GM19351 (cell line): ENCODE data around the gene CREB5.
A peak's percentile ranks its signal among the peaks of the same experiment; 100 is the strongest.

ENCODE experiments used
- ATAC-seq: cut with Tn5 transposase; IDR thresholded peaks from one replicate; pipeline ENCODE4 v1.9.1; 2021; ENCODE audit warnings: mild to moderate bottlenecking, moderate library complexity; ENCODE audit not compliant: unreplicated experiment

The CREB5 gene

DNA sequence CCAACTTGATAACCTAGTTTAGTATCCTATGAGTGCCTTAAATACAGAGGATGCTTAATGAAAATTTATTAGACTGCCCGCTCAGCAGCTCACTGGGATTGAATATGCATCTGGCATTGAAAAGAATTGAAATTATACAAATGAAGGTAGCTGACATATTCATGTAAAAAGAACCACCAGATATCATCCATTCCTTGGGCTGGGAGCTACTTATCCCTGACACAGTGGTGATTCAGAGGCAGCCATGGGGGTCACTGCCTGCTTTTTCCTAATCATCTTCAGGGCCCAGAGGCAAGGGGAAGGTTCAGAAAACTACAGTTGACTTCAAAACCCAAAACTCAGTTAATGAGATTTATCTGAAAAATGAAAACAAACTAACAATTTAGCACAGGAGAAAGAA is 424.9 kb downstream of the CREB5 start:
- ATAC-seq: no peak

DNA sequence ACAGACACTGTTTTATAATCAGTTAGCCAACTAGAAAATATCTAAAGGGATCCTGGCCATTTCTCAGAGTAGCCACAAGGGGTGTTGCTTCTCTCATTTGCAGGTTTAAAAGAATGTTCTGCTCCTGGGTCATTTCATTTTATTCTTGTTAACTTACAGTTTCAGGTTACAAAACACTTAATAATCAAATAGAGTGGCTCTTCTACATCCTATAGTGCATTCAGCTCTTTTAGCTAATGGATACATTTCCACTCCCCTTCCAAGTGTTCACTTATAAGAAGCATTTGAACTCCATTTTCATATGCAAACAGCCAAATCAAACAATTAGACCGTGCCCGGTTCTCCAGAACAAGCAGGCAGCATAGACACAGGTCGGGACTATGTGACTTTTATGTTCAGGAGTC is 428.3 kb downstream of the CREB5 start:
- ATAC-seq: no peak

DNA sequence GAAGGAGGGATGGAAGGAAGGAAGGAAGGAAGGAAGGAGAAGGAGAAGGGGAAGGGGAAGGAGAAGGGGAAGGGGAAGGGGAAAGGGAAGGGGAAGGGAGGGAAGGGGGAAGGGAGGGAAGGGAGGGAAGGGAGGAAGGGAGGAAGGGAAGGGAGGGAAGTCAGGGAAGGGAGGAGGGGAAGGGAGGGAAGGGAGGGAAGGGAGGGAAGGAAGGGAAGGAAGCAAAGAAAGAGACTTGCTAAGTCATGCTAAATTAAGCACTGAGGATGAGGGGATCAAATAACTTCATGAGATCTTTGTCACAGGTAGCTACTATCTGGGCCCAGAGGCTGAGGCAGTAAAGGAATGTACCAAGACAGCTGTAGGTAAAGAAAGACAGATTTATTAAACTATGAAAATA is 429.4 kb downstream of the CREB5 start:
- no peak for ATAC-seq

DNA sequence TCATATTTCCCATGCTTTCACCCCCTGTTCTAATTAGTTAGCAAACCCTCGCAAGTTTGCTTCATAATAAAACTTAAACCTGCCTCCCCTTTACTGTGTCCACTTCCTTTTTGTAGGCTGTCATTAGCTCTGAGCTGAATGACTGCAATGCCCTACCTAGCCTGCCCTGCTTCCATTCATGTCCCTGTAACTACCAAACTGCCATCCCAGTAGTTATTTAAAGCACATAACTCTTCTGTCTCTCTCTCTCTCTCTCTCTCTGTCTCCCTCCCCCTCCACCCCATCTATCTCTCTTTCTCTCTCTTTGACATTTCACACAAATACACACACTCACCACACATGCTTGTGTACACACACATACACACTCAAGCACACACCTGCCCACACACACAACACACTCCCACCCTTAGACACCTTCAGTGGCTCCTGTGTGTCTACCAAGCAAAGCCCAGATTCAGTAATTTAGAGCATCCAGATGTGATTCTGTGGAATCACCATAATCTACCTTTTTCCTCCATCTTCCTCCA is 430.5 kb downstream of the CREB5 start:
- ATAC-seq: no peak

DNA sequence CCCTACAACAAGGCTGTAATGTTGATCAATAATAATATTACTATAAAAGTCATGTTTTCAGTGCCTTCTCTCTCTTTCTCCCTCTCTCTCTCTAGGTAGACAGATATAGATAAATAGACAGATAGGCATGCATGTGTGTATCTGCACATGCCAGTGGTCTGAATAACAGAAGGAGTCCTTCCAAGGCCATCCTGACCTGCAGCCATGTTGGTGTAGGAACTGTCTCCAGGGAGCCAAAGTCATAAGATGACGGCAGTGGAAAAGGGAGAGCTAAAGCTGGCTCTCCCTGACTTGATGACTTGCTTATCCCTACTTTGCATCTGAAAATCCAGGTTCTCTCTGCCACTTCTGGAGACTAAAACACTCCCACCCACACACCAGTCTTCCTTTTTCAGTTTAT is 432.8 kb downstream of the CREB5 start:
- ATAC-seq: no peak

DNA sequence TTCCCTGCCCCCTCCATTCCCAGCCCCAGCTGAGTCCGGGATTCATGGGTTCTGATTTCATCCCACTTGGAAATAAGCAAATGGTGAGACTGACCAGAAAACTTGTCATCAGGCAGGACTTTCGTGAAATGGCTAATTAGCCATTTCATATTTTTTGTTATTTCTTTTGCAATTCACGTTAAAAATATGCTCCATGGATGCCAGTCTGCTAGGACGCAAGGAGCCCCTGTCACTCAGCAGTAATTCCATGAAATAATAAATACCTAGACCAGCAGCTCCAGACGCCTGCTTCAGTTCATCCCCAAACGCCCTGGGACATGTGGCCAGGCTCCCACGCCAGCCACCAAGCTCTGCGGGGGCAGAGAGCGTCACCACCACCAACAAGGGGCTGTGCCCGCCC is 434.9 kb downstream of the CREB5 start:
- ATAC-seq: no peak

DNA sequence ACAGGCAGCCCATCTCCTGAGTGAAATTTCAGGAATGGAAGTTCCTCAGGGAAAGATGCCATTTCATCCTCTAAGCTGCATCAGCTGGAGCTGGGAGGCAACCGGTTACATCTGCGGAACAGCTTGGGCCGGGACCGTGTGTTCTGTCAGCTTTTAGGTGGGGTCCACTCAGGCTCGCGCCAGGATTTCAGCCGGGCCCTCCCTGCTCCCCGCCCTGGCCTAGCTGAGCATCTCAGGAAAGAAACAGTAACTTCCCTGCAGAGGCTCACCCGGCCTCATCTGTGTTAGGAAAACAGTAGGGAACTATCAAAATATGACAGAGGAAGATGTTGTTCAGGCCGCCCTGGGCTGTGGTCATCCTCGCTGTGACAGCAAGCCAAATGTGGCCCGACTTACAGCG is 435.4 kb downstream of the CREB5 start:
- ATAC-seq: no peak

DNA sequence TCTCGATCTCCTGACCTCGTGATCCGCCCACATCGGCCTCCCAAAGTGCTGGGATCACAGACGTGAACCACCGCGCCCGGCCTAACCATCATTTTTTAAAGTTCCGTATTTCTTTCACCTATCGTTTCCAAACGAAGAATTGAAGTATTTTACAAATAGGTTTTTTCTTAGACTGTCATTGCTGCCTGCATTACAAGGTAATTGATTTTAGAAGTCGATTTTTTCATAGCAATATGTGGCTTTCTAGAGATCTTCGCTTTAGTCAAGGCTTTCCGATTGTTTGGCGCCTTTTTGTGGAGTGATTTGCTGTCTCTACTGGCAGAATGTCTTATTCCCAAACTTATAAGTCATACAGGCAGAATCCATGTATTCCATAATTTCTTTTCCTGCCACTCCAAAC is 436.6 kb downstream of the CREB5 start:
- ATAC-seq: no peak

DNA sequence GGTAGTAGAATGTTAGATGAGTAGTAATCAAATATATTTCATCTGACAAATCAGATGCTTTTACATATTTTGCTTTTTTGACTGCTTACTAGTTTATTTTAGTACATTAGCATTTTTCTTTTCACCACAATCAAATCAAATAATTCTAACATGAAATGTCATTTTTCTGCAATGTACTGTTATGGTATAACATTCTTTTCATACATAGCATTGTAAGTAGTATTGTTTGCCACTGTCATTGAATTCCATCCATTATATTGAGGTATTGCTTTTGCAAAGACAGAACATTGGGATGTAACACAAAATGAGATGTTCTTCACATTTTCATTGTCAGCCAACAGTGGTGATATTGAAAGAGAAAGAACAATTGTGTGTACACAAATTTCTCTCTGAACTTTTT is 438.4 kb downstream of the CREB5 start:
- ATAC-seq: no peak

DNA sequence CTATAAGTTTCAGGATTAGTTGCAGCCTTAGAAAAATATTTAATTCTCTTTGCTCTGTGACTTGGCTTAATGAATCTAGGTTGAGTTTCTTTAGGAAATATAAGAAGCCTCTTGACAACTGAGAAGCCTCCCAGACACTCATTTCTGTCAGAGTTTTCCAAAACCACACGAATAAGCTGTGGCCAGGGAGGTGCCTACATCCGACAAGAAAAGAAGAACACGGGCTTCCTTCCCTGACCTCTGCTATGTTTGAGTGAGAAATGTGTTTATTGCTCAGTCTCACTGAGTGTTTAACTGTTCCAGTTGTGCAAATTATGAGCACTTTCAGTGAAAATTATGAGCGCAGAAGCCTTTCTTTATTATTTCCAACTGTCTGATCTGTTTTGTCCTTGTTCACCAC is 440.8 kb downstream of the CREB5 start:
- ATAC-seq: no peak

DNA sequence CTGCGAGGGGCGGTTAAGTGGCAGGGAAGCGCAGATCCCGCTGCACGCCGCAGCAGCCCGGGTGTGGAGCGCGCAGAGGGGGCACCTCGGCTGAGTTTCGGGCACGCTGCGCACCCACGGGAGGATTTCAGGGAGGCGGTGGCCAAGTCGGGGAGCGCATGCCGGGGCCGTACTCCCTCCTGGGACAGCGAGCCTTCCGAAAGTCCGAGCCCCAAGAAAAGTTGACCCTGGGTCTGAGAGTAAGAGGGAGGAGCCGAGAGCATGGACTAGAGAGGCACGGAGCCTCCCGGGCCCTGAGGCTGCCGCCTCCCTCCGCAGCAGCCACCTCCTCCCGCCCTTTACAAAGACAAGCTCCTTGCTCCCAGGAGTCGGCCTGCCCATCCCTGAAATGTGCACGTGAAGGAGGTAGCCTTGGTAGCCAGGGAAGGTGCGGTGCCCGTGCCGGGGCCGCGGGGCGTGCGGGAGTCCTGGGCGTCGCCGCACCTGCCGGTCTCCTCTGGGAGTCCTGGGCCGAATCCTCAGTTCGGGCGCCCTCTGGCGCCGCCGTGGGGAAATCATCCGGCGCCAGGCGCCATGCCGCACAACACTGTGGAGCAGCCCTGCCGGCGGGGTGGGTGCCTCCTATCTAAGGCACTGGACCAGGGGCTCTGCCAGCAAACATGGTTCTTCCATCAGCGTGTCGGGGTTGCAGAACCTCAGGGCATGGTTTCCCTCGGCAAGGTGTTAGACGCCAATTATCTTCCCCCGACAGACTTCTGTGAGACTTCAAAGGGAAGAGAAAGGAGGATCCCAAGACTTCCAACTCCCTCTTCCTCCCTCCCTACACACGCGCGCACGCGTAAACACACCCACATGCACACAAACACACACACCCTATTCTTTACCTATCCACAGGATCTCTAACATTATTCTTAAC is 441.8 kb downstream of the CREB5 start:
- ATAC-seq: peak; percentile 97

DNA sequence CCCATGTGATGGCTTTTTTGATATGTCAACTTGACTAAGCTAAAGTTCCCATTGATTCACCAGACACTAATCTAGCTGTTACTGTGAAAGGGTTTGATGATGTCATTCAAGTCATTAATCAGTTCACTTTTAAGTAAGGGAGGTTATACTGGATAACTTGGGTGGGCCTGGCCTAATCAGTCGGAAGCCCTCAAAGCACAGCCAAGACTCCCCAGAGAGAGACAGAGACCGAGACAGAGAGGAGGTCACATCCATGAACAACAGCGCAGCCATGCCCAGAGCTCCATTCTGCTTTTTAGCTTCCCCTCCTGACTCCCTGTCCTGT is 442.4 kb downstream of the CREB5 start:
- no peak for ATAC-seq

DNA sequence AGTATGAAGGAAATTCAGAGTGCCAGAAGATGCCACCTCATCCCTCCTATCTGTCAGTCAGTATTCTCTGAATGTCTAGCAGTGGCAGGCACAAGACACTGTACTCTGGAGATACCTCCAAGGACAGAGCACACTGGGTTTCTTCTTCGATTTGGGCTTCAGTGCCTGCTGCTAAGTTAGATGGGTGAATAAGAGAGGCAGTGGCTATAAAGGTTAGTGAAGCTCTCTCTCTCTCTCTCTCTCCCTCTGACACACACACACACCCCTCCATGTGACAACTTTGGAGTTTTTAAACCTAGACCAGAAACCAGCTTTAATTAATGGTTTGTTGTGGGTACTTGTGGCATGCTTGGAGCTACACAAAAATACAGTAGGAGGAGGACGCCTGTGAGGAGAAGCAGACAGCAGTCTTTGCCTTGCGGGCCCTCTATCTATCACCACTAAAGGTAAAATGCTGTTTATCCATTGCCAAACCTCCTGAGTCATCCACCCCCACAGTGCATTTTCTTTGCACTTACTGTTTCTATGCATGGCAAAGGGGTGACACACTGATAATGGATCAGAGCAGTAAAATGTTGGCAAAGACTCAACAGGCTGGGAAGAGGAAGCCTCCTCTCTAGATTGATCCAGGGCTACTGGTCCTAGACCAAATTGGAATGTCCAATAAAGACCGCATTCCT is 443.4 kb downstream of the CREB5 start:
- ATAC-seq: no peak

DNA sequence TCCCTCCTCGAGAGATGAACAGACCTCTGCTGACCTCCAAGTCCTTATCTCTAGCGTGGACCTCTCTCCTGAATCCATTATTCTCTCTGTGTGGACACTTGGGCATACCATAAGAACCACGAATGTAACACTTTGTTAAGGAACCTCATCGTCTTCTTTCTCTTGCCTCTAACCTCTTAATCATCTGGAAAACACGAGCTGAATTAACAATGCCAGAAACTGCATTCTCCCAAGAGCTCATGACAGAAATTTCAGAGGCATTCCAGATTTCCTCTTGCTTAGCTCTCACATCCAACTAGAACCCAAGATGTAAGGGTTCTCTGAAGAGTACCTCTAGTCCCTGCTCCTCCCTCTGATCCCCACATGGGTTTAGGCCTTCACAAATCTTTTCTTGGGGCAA is 444.3 kb downstream of the CREB5 start:
- no peak for ATAC-seq

DNA sequence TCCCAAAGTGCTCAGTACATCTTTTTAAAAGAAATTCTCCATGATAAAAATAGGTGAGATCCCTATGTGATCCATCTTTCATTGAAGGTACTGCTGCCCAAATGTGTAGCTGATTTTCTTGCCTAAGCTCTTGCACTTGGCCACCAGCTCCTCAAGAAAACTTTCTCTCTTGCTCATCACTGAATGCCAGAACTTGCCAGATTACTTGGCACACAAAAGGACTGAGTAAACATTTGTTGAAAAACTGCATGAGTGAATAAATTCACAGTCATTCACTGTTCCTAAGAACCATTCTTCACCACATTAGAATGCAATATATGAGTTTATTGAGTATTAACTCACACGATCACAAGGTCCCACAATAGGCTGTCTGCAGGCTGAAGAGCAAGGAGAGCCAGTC is 445.9 kb downstream of the CREB5 start:
- ATAC-seq: no peak

DNA sequence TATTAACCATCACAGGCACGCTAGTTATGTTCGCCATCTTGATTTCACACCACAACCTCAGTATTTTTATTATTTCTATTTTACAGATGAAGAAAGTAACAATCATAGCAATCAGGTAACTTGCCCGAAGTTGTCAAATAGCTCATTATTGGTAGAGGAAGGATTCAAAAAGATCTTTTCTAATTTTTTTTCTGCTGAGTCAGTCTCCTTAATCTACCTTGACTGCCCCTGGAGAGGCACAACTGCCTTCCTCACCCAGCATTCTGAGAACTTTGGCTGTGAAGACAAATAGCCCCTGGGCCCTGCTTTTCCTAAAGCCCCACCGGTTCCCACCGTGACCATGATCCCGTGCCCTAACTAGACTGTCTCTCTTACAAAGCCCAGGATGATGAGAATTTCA is 446.6 kb downstream of the CREB5 start:
- ATAC-seq: no peak

DNA sequence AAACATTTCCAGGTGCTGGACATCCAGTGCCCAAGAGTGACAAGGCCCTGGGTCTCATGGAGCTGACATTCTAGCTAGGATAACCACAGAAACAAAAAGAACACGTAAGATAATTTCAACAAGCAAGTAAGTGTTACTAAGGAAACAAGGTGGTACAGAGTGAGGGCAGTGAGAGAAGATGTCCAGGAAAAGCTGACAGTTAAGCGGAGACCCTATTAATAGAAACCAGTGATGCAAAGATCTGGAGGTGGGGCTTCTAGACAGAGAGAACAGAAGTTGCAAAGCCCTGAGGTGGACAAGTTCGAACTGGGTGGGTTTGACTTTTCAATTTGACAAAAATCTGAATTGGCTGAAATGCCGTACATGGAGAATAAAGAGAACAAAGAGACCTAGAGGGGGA is 449.5 kb downstream of the CREB5 start:
- ATAC-seq: no peak

DNA sequence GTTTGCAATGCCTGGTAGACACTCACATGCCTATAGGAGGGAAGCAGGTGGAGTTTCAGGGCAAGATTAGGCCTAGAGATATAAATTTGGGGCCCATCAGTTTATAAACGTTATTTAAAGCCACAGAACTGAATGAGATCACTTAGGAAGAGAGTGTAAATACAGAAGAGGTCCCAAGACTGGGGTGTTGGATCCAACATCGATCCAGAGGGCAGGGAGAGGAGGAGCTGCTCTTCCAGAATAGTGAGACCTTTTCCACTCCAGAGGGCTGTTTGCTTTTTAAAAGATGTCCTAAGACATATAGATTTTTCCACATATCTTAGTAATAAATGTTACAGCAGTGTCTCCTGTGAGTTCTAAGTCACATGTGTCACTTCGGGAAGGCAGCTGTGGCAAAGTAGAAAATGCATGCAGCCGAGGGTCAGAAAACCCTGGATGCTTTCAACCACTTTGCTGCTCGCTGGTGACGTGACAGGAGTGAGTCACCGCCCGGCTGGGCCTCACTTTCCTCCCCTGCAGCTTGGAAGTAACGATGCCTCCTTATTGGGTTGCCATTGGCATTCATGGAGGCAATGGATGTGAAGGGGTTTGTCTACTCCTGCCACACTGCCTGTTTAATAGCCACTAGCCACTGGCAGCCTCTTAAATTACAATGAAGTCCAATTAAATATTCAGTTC is 450.4 kb downstream of the CREB5 start:
- ATAC-seq: no peak

DNA sequence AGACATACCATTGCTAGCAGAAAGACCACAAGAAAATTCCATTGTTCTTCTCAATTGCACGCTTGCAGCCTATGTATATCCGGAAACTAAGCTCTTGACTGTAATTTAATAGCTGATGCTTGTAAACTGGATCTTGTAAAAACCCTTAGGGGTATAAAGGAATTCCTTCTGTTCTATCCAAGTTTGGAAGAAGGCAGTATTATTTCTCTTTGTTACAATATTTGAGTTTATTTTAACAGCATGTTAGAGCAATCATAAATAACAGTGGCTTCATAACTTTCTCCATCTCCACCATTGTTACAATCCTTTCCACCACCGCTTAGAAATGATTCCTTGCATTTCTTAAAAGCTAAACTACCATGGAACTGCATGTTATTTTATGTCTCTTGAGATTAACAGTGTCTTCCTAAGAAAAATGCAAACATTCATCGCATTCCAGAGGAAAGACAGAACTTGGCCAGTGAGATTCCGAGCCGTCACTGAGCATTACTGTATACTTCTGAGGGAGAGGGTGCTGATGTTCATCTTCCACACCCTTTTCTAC is 453.4 kb downstream of the CREB5 start:
- ATAC-seq: no peak

DNA sequence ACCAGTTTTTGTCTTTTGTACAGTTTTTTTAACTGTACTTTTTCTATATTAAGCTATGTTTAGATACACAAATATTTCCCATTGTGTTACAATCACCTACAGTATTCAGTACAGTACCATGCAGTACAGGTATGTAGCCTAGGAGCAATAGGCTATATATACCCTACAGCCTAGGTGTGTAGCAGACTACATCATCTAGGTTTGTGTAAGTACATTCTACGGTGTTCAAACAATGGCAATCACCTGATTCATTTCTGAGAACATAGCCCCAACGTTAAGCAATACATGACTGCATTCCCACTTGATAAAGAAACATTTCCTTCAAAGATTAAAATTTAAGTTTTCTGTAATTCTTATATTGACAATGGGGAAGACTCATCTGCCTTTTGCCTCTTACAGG is 456.4 kb downstream of the CREB5 start:
- no peak for ATAC-seq

DNA sequence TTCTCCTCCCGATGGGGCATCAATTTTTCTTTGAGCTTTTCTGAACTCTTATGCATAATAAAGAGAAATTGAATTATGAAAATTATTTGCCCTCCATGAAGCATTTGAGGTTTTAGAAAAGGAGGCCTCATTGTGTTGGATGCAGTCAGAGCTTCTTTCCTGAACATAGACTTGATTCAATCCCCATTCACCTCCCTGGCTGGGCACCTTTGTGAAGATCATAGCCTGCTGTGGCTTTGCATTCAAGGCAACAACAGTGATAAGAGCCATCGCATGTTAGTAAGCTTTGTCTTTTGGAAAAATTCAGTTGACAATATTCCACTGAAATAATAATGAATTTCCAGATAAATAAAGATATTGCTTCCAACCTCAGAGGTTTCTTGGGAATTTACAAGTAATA is 458.8 kb downstream of the CREB5 start:
- ATAC-seq: no peak

DNA sequence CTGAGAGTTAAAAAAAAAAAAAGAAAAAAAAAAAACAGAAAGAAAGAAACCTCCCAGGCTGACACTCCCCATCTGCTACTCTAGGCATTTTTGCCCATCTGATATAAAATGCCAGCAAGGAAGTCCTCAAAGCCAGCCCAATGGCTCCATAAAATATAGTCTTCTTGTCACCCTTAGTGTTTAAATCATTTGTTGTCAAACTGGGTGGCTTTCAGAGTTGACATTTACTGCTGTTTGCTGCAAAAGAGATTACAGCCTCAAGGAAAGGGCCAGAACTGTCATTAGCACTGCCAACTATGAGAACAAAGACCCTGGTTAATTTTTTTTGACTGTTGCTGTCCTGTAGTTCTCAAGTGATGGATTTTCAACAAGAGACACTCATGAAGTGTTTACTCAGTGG is 459.3 kb downstream of the CREB5 start:
- no peak for ATAC-seq
